Measurements from ENCODE around the gene ARFGAP3. TPM values are rescaled to one million over a fixed set of nuclear protein-coding genes. Genes with fewer than 3 reads are reported as not detected.

ARFGAP3 gene
- total and polyA plus RNA-seq, 2 experiments from 2014 or later: 14.8 to 19.1 TPM

DNA sequence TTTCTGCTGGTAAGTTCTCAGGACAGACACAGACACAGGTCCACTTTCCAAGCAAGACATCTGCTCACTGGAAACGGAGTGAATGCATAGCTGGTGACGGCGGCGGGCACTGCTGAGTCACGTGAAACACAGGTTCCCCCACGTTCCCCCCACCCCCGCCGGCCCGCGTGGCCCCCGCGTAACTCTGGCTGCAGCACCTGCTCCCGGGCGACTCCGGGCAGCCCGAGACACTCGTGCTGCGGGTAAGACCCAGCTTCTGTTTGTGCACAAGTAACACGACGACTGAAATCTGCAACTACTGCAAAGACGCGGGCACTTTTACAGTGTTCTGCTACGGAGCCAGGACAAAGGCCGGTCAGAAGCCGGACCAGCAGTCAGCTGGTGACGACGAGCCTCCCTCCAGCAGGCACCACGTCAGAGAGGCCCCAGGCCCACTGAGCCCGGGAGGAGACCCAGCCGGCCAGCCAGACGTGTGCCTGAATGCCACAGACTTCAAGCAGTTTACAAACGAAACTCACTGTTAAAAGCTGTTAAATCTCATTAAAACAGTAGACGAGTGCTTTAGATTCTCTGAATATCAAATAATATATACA lies 12.9 kb upstream of the ARFGAP3 start:
- H3F3A ChIP-seq (replicated peaks; ENCODE audit: low read depth): no peaks in the 10 kb centered on the region
- H4K20me1 ChIP-seq (replicated peaks; ENCODE audit: insufficient read depth): no peaks in the 10 kb centered on the region
- no peak overlapping the region for H2AFZ ChIP-seq
- no peaks in the 10 kb centered on the region for H3K27me3 ChIP-seq (ENCODE audit: insufficient read depth)
- H3K36me3 ChIP-seq (ENCODE audit: insufficient read depth): peaks cover 8% of the 10 kb centered on the region; the same call in 1 of the 2 replicates
- H3K9me2 ChIP-seq (ENCODE audit: insufficient read depth): no peaks in the 10 kb centered on the region
- DNase-seq (ENCODE audit: low spot score) (no peak), ATAC-seq (no peak)
- no peaks in the 10 kb centered on the region for H3K4me1 ChIP-seq (ENCODE audit: insufficient read depth)
- no peaks in the 10 kb centered on the region for H3K79me2 ChIP-seq (replicated peaks; ENCODE audit: insufficient read depth)
- peaks cover 3% of the 10 kb centered on the region; the same call in 1 of the 3 replicates for H3K4me1 Mint-ChIP-seq
- H3K27me3 Mint-ChIP-seq (ENCODE audit: insufficient read depth, low read depth, poor library complexity): peaks cover 18% of the 10 kb centered on the region
- H3K36me3 Mint-ChIP-seq (ENCODE audit: low read depth): peaks cover 4% of the 10 kb centered on the region; the same call in 1 of the 3 replicates
- no peaks in the 10 kb centered on the region for H3K9me3 Mint-ChIP-seq
- no peak overlapping the region for H3K4me3 Mint-ChIP-seq
- H3K27ac ChIP-seq (ENCODE audit: low read depth): no peak overlapping the region
- H3K27ac Mint-ChIP-seq: 0 out of 2 replicates have a peak overlapping the region, but pooled peaks have one; percentile 31
- H3K4me3 ChIP-seq: no peak overlapping the region
- no peak for TF ChIP-seq ZNF331 (CRISPR knock-in tag; IDR thresholded peaks at IDR 0.05; ENCODE audit: low read depth)
- no peak for TF ChIP-seq JUNB (IDR thresholded peaks at IDR 0.05; ENCODE audit: unreplicated experiment)
- no peak for TF ChIP-seq CREB1 (CRISPR knock-in tag; IDR thresholded peaks at IDR 0.05; ENCODE audit: low read depth)
- TF ChIP-seq, protein P1, sequence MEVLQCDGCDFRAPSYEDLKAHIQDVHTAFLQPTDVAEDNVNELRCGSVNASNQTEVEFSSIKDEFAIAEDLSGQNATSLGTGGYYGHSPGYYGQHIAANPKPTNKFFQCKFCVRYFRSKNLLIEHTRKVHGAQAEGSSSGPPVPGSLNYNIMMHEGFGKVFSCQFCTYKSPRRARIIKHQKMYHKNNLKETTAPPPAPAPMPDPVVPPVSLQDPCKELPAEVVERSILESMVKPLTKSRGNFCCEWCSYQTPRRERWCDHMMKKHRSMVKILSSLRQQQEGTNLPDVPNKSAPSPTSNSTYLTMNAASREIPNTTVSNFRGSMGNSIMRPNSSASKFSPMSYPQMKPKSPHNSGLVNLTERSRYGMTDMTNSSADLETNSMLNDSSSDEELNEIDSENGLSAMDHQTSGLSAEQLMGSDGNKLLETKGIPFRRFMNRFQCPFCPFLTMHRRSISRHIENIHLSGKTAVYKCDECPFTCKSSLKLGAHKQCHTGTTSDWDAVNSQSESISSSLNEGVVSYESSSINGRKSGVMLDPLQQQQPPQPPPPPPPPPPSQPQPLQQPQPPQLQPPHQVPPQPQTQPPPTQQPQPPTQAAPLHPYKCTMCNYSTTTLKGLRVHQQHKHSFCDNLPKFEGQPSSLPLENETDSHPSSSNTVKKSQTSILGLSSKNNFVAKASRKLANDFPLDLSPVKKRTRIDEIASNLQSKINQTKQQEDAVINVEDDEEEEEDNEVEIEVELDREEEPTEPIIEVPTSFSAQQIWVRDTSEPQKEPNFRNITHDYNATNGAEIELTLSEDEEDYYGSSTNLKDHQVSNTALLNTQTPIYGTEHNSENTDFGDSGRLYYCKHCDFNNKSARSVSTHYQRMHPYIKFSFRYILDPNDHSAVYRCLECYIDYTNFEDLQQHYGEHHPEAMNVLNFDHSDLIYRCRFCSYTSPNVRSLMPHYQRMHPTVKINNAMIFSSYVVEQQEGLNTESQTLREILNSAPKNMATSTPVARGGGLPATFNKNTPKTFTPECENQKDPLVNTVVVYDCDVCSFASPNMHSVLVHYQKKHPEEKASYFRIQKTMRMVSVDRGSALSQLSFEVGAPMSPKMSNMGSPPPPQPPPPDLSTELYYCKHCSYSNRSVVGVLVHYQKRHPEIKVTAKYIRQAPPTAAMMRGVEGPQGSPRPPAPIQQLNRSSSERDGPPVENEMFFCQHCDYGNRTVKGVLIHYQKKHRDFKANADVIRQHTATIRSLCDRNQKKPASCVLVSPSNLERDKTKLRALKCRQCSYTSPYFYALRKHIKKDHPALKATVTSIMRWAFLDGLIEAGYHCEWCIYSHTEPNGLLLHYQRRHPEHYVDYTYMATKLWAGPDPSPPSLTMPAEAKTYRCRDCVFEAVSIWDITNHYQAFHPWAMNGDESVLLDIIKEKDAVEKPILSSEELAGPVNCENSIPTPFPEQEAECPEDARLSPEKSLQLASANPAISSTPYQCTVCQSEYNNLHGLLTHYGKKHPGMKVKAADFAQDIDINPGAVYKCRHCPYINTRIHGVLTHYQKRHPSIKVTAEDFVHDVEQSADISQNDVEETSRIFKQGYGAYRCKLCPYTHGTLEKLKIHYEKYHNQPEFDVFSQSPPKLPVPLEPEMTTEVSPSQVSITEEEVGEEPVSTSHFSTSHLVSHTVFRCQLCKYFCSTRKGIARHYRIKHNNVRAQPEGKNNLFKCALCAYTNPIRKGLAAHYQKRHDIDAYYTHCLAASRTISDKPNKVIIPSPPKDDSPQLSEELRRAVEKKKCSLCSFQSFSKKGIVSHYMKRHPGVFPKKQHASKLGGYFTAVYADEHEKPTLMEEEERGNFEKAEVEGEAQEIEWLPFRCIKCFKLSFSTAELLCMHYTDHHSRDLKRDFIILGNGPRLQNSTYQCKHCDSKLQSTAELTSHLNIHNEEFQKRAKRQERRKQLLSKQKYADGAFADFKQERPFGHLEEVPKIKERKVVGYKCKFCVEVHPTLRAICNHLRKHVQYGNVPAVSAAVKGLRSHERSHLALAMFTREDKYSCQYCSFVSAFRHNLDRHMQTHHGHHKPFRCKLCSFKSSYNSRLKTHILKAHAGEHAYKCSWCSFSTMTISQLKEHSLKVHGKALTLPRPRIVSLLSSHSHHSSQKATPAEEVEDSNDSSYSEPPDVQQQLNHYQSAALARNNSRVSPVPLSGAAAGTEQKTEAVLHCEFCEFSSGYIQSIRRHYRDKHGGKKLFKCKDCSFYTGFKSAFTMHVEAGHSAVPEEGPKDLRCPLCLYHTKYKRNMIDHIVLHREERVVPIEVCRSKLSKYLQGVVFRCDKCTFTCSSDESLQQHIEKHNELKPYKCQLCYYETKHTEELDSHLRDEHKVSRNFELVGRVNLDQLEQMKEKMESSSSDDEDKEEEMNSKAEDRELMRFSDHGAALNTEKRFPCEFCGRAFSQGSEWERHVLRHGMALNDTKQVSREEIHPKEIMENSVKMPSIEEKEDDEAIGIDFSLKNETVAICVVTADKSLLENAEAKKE (CRISPR knock-in tag; IDR thresholded peaks at IDR 0.05): no peak
- TF ChIP-seq, protein P2, sequence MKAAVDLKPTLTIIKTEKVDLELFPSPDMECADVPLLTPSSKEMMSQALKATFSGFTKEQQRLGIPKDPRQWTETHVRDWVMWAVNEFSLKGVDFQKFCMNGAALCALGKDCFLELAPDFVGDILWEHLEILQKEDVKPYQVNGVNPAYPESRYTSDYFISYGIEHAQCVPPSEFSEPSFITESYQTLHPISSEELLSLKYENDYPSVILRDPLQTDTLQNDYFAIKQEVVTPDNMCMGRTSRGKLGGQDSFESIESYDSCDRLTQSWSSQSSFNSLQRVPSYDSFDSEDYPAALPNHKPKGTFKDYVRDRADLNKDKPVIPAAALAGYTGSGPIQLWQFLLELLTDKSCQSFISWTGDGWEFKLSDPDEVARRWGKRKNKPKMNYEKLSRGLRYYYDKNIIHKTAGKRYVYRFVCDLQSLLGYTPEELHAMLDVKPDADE (IDR thresholded peaks at IDR 0.05): no peak
- TF ChIP-seq NANOG (IDR thresholded peaks at IDR 0.05; ENCODE audit: borderline replicate concordance): no peak
- TF ChIP-seq, protein P3, sequence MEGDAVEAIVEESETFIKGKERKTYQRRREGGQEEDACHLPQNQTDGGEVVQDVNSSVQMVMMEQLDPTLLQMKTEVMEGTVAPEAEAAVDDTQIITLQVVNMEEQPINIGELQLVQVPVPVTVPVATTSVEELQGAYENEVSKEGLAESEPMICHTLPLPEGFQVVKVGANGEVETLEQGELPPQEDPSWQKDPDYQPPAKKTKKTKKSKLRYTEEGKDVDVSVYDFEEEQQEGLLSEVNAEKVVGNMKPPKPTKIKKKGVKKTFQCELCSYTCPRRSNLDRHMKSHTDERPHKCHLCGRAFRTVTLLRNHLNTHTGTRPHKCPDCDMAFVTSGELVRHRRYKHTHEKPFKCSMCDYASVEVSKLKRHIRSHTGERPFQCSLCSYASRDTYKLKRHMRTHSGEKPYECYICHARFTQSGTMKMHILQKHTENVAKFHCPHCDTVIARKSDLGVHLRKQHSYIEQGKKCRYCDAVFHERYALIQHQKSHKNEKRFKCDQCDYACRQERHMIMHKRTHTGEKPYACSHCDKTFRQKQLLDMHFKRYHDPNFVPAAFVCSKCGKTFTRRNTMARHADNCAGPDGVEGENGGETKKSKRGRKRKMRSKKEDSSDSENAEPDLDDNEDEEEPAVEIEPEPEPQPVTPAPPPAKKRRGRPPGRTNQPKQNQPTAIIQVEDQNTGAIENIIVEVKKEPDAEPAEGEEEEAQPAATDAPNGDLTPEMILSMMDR (conservative IDR thresholded peaks at IDR 0.05; ENCODE audit: low read depth in 2 of 2): no peak
- TF ChIP-seq, protein P4, sequence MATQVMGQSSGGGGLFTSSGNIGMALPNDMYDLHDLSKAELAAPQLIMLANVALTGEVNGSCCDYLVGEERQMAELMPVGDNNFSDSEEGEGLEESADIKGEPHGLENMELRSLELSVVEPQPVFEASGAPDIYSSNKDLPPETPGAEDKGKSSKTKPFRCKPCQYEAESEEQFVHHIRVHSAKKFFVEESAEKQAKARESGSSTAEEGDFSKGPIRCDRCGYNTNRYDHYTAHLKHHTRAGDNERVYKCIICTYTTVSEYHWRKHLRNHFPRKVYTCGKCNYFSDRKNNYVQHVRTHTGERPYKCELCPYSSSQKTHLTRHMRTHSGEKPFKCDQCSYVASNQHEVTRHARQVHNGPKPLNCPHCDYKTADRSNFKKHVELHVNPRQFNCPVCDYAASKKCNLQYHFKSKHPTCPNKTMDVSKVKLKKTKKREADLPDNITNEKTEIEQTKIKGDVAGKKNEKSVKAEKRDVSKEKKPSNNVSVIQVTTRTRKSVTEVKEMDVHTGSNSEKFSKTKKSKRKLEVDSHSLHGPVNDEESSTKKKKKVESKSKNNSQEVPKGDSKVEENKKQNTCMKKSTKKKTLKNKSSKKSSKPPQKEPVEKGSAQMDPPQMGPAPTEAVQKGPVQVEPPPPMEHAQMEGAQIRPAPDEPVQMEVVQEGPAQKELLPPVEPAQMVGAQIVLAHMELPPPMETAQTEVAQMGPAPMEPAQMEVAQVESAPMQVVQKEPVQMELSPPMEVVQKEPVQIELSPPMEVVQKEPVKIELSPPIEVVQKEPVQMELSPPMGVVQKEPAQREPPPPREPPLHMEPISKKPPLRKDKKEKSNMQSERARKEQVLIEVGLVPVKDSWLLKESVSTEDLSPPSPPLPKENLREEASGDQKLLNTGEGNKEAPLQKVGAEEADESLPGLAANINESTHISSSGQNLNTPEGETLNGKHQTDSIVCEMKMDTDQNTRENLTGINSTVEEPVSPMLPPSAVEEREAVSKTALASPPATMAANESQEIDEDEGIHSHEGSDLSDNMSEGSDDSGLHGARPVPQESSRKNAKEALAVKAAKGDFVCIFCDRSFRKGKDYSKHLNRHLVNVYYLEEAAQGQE (IDR thresholded peaks at IDR 0.05; ENCODE audit: unreplicated experiment): no peak
- no peak for TF ChIP-seq STAT1 (IDR thresholded peaks at IDR 0.05; ENCODE audit: unreplicated experiment)
- no peak for TF ChIP-seq POLR2AphosphoS5 (IDR thresholded peaks at IDR 0.05; ENCODE audit: low read depth)
- no peak for TF ChIP-seq EZH2 (IDR thresholded peaks at IDR 0.05; ENCODE audit: low read depth, unreplicated experiment)
- no peak for TF ChIP-seq EZH2phosphoT487 (IDR thresholded peaks at IDR 0.05; ENCODE audit: unreplicated experiment)
- TF ChIP-seq ZNF114 (CRISPR knock-in tag; IDR thresholded peaks at IDR 0.05): no peak
- H3K4me2 ChIP-seq: no peak overlapping the region

Data from GM23338 (cell line).